K562 (cell line): ENCODE results near the gene ABCG1. TPM values are rescaled to one million over a fixed set of nuclear protein-coding genes. Genes with fewer than 3 reads are reported as not detected.

ENCODE experiments used
- ATAC-seq: fragments of 200-7000 bp; cut with Tn5 transposase; 3 replicates; pipeline ENCODE4 v1.9.1; 2020; ENCODE audit warnings: moderate library complexity
- BruUV-seq: library from RNA; stranded (reverse); fragments of 400-500 nt; replicated peaks from 2 replicates; lab custom pipeline; 2021; lab: Mats Ljungman, UMichigan
- CTCF ChIA-PET: fragments of 300-600 bp; formaldehyde crosslinking; extraction: SDS; loops from one replicate; lab custom pipeline; 2021; ENCODE audit warnings: low intra/inter-chr PET ratio; lab: Yijun Ruan, JAX
- POLR2A ChIA-PET: fragments of 300-600, 350-650 bp; sonication (Branson Sonifier 250); formaldehyde crosslinking; extraction: SDS; loops from one replicate; lab custom pipeline; 2021; ENCODE audit warnings: antibody characterized with exemption, inconsistent platforms; lab: Yijun Ruan, JAX
- DNase-seq, 4 experiments: peaks; one replicate each; pipeline versions ENCODE4 v3.0.0 to v3.0.0-alpha.2; 2011 to 2018; ENCODE audit warnings: low spot score in 3 of 4, mixed read lengths in 3 of 4; ENCODE audit errors: extremely low read depth in 1 of 4
- FAIRE-seq: peaks from 2 replicates; lab custom pipeline; 2011; peaks lifted over from hg19 to GRCh38; lab: Jason Lieb, UNC
- H2AFZ ChIP-seq: 2 replicates; pipeline ENCODE4 v1.6.0; 2011; ENCODE audit warnings: low read depth, low read length, control low read depth, inconsistent platforms
- H3K27ac ChIP-seq: fragments of 200-600 bp; 3 replicates; pipeline ENCODE4 v1.8.0; 2011; ENCODE audit warnings: low read depth, mild to moderate bottlenecking, control low read depth, inconsistent platforms, low read length, moderate library complexity, mixed read lengths; ENCODE audit errors: extremely low read depth
- H3K27me3 ChIP-seq, 2 experiments: fragments of 300-600 bp in 1 of 2; 2 replicates in 1 of 2; 3 replicates in 1 of 2; pipeline versions ENCODE4 v1.6.0 to v1.8.0; 2011; ENCODE audit warnings: inconsistent platforms in 2 of 2, low read length in 2 of 2, mild to moderate bottlenecking in 1 of 2, mixed read lengths in 1 of 2, moderate library complexity in 1 of 2; ENCODE audit not compliant: control insufficient read depth in 2 of 2, insufficient read depth in 2 of 2
- H3K36me3 ChIP-seq: fragments of 300-600 bp; 3 replicates; pipeline ENCODE4 v1.8.0; 2011; ENCODE audit warnings: mild to moderate bottlenecking, low read length, inconsistent platforms; ENCODE audit not compliant: control insufficient read depth, insufficient read depth
- H3K4me1 ChIP-seq, 2 experiments: fragments of 200-600 bp in 1 of 2; replicated peaks in 1 of 2; 2 replicates in 1 of 2; 3 replicates in 1 of 2; pipeline versions ENCODE4 v1.5.1 to v1.8.0; 2011; ENCODE audit warnings: inconsistent platforms in 2 of 2, low read length in 2 of 2, mild to moderate bottlenecking in 1 of 2, mixed read lengths in 1 of 2, moderate library complexity in 1 of 2; ENCODE audit not compliant: control insufficient read depth in 2 of 2, insufficient read depth in 2 of 2
- H3K4me2 ChIP-seq: 2 replicates; pipeline ENCODE4 v1.6.1; 2011; ENCODE audit warnings: low read length, control low read depth, inconsistent platforms, mixed read lengths; ENCODE audit not compliant: insufficient read depth
- H3K4me3 ChIP-seq: fragments of 200-600 bp; sonication (generic), shearing (Covaris generic); 2 replicates; pipeline ENCODE4 v1.5.1; 2016; ENCODE audit warnings: control low read depth, inconsistent platforms
- H3K79me2 ChIP-seq: fragments of 200-600 bp; 3 replicates; pipeline ENCODE4 v1.8.0; 2011; ENCODE audit warnings: low read length, inconsistent platforms; ENCODE audit not compliant: control insufficient read depth, insufficient read depth
- H3K9ac ChIP-seq, 2 experiments: 2 replicates each; pipeline versions ENCODE4 v1.6.0 to v1.6.1; 2011; ENCODE audit warnings: low read depth in 2 of 2, low read length in 2 of 2, control low read depth in 1 of 2, inconsistent platforms in 1 of 2, mild to moderate bottlenecking in 1 of 2, mixed read lengths in 1 of 2; ENCODE audit not compliant: insufficient read depth in 1 of 2
- H3K9me1 ChIP-seq: one replicate; pipeline ENCODE4 v1.6.0; 2011; ENCODE audit warnings: inconsistent platforms, mild to moderate bottlenecking, low read length, moderate library complexity; ENCODE audit not compliant: control insufficient read depth, insufficient read depth
- H3K9me3 ChIP-seq: replicated peaks from 2 replicates; pipeline ENCODE4 v1.5.1; 2011; ENCODE audit warnings: low read depth, low read length, inconsistent platforms; ENCODE audit not compliant: control insufficient read depth, insufficient read depth
- H4K20me1 ChIP-seq: replicated peaks from 2 replicates; pipeline ENCODE4 v1.6.1; 2011; ENCODE audit warnings: low read length, inconsistent platforms, mixed read lengths; ENCODE audit not compliant: control insufficient read depth, insufficient read depth
- CBX2 ChIP-seq: fragments of 200-600 bp; sonication (generic); IDR thresholded peaks from one replicate; pipeline ENCODE4 v1.6.1; 2012; ENCODE audit warnings: mild to moderate bottlenecking, low read length, inconsistent platforms; ENCODE audit not compliant: insufficient read depth, poor library complexity, severe bottlenecking
- CTCF ChIP-seq, 3 experiments: IDR thresholded peaks in 2 of 3; conservative IDR thresholded peaks in 1 of 3; 2 replicates each; pipeline ENCODE4 v1.5.1; 2011 to 2012; ENCODE audit warnings: low read length in 3 of 3, mild to moderate bottlenecking in 3 of 3, control low read depth in 2 of 3, improper control_type of control experiment in 1 of 3, inconsistent platforms in 1 of 3, low read depth in 1 of 3, mixed read lengths in 1 of 3, moderate library complexity in 1 of 3; ENCODE audit not compliant: insufficient read depth in 2 of 3
- DMBX1 ChIP-seq: fragments of 250-450 bp; sonication (Bioruptor Pico); IDR thresholded peaks from 2 replicates; pipeline ENCODE4 v1.8.0; 2022; ENCODE audit warnings: inconsistent platforms, mild to moderate bottlenecking, moderate library complexity, borderline replicate concordance
- ESRRA ChIP-seq: fragments of 450-650 bp; IDR thresholded peaks from 2 replicates; pipeline ENCODE4 v1.6.1; 2014; ENCODE audit warnings: low read depth, mild to moderate bottlenecking, moderate library complexity, borderline replicate concordance
- FOXA1 ChIP-seq: fragments of 450-650 bp; IDR thresholded peaks from 2 replicates; pipeline ENCODE4 v1.6.1; 2016; ENCODE audit warnings: mild to moderate bottlenecking, borderline replicate concordance
- FOXO4 ChIP-seq: fragments of 450-650 bp; formaldehyde crosslinking; IDR thresholded peaks from 2 replicates; pipeline ENCODE4 v1.4.0; 2020; ENCODE audit warnings: mild to moderate bottlenecking, moderate library complexity
- FOXP1 ChIP-seq: sonication (generic); formaldehyde crosslinking; IDR thresholded peaks from 2 replicates; pipeline ENCODE4 v1.8.0; 2022; ENCODE audit warnings: mild to moderate bottlenecking, missing genetic modification reagents
- HDAC2 ChIP-seq: fragments of 450-650 bp; IDR thresholded peaks from 2 replicates; pipeline ENCODE4 v1.6.1; 2016; ENCODE audit warnings: mild to moderate bottlenecking
- LCOR ChIP-seq: sonication (generic); formaldehyde crosslinking; IDR thresholded peaks from 2 replicates; pipeline ENCODE4 v1.8.0; 2022; ENCODE audit warnings: mild to moderate bottlenecking, missing genetic modification reagents
- PKNOX1 ChIP-seq: fragments of 450-650 bp; IDR thresholded peaks from 2 replicates; pipeline ENCODE4 v1.6.1; 2016
- SMC3 ChIP-seq: conservative IDR thresholded peaks from 2 replicates; pipeline ENCODE4 v1.6.1; 2011; ENCODE audit warnings: low read depth, low read length, improper control_type of control experiment; ENCODE audit not compliant: insufficient read depth
- STAT5A ChIP-seq: IDR thresholded peaks from 2 replicates; pipeline ENCODE4 v1.6.1; 2012; ENCODE audit warnings: low read length, inconsistent platforms, borderline replicate concordance
- ZBTB49 ChIP-seq: sonication (generic); formaldehyde crosslinking; IDR thresholded peaks from 2 replicates; pipeline ENCODE4 v1.8.0; 2022; ENCODE audit warnings: missing genetic modification reagents, mild to moderate bottlenecking, borderline replicate concordance
- ZNF232 ChIP-seq: sonication (generic); formaldehyde crosslinking; IDR thresholded peaks from 2 replicates; pipeline ENCODE4 v1.8.0; 2022; ENCODE audit warnings: mild to moderate bottlenecking, missing genetic modification reagents
- WGBS: fragments of 100-300 bp; shearing (Covaris generic); methylation state at CpG from one replicate; pipeline ENCODE4 v1.1.6; 2016; ENCODE audit warnings: low coverage, mixed read lengths; ENCODE audit not compliant: insufficient coverage; ENCODE audit errors: missing lambda C conversion rate; 5-methylcytosine and 5-hydroxymethylcytosine counted together
- in situ Hi-C: fragments of 300-500 bp; cut with MboI; formaldehyde crosslinking; loops from 4 replicates; pipeline ENCODE4 v1.15.0; 2018; ENCODE audit warnings: inconsistent platforms, mixed read lengths
- intact Hi-C: fragments of 100-400 bp; cut with micrococcal nuclease; formaldehyde crosslinking; loops from 2 replicates; pipeline ENCODE4 v1.14.2; 2022
- polyA plus RNA-seq, 8 experiments: library from polyadenylated mRNA; depleted of rRNA in 4 of 8; stranded (reverse) in 5 of 8; unstranded in 3 of 8; fragments of >200 nt; fragmentation: Nextera tagmentation in 2 of 8; fragmentation: Illumina TruSeq in 1 of 8; extraction: Ambion mirVana in 2 of 8; extraction: Trizol in 1 of 8; gene quantifications; 2 replicates each; pipeline versions ENCODE4 v1.2.1 to v1.2.3, GENCODE V29; 2011 to 2014; ENCODE audit warnings: inconsistent platforms in 1 of 8, missing spikeins in 1 of 8
- total RNA-seq, 7 experiments: library from RNA; depleted of rRNA in 6 of 7; stranded (reverse); fragments of >200 nt in 6 of 7; fragmentation: Illumina TruSeq in 2 of 7; extraction: Trizol in 2 of 7; gene quantifications; 2 replicates each; pipeline versions ENCODE4 v1.2.1 to v1.2.3, GENCODE V29; 2011 to 2021; ENCODE audit warnings: low replicate concordance in 1 of 7

The ABCG1 gene
- total and polyA plus RNA-seq, 9 of the 15 experiments (the other 6 are each of a cell fraction or from before 2014, with no cell fraction given) = 0.04 to 0.09 TPM; not detected in 7

- H3K9me3 ChIP-seq = no peaks in the 10 kb centered on the region
- intact Hi-C loops = loop anchor here (1.0 kb wide), 1 partner anchor 141 kb away; no protein-coding TSS in a partner anchor
- H2AFZ ChIP-seq = no peak overlapping the region
- no peaks in the 10 kb centered on the region for H3K36me3 ChIP-seq
- no TSS peak for BruUV-seq
- no peaks in the 10 kb centered on the region for H3K79me2 ChIP-seq
- peak; percentile 10; the same call in 1 of the 3 replicates for ATAC-seq
- DNase-seq = peak in 2 of 4 experiments; percentile 39 to 44
- 1% methylated on average over 23 of the region's 23 CpGs for WGBS
- H3K4me3 ChIP-seq = no peak overlapping the region
- H3K4me1 ChIP-seq = peaks cover 0 to 13% of the 10 kb centered on the region in 2 experiments; a peak in 2 of 5 replicates
- no peak overlapping the region for H3K4me2 ChIP-seq
- POLR2A ChIA-PET = no interaction called here
- FAIRE-seq = peak; percentile 15
- H3K27ac ChIP-seq = no peak overlapping the region
- H3K27me3 ChIP-seq = peaks cover 40 to 92% of the 10 kb centered on the region in 2 experiments; a peak in 4 of 5 replicates
- CTCF ChIA-PET = interaction anchor here (0.6 to 2.5 kb wide), 7 partner anchors 11 to 521 kb away, joined by 3 to 33 read pairs (median 4); no protein-coding TSS in a partner anchor
- H3K9ac ChIP-seq = no peak overlapping the region
- in situ Hi-C loops = no loop called here
- H4K20me1 ChIP-seq = peaks cover 32% of the 10 kb centered on the region
- H3K9me1 ChIP-seq = peaks cover 3% of the 10 kb centered on the region
- TF ChIP-seq DMBX1 (CRISPR knock-in tag) = no peak
- no peak for TF ChIP-seq ESRRA
- TF ChIP-seq ZBTB49 = no peak
- no peak for TF ChIP-seq CBX2
- no peak for TF ChIP-seq PKNOX1
- TF ChIP-seq ZNF232 = no peak
- 0 out of 2 replicates have a peak, but pooled peaks have one; percentile 6 for TF ChIP-seq SMC3
- TF ChIP-seq CTCF (IDR thresholded peaks at IDR 0.05 in 2 of 3, conservative IDR thresholded peaks at IDR 0.05 in 1 of 3; ENCODE audit: insufficient read depth in 2 of 3, low read depth in 1 of 3, low read length in 3 of 3) = peak in 1 of 3 experiments; percentile 14; a peak in 2 of 6 replicates
- no peak for TF ChIP-seq FOXO4 (CRISPR knock-in tag)
- no peak for TF ChIP-seq FOXP1
- TF ChIP-seq STAT5A = no peak
- TF ChIP-seq HDAC2 = no peak
- TF ChIP-seq FOXA1 = no peak
- no peak for TF ChIP-seq LCOR (CRISPR knock-in tag)
These were observed 90.2 kb downstream of the ABCG1 start for GRCh38 chr21:42308914-42309752.
